Measurements from ENCODE around the gene ZNF785. TPM values are rescaled to one million over a fixed set of nuclear protein-coding genes. Genes with fewer than 3 reads are reported as not detected.

Gene ZNF785
- total RNA-seq, 4 donors from 2014 or later: 9.5 to 19.2 (median 10.4) TPM

- DNase-seq (ENCODE audit: low spot score in 2 of 2): no peak
- H3K4me3 ChIP-seq (ENCODE audit: low read depth, poor library complexity, severe bottlenecking): no peak overlapping the region
- TF ChIP-seq, protein P1, sequence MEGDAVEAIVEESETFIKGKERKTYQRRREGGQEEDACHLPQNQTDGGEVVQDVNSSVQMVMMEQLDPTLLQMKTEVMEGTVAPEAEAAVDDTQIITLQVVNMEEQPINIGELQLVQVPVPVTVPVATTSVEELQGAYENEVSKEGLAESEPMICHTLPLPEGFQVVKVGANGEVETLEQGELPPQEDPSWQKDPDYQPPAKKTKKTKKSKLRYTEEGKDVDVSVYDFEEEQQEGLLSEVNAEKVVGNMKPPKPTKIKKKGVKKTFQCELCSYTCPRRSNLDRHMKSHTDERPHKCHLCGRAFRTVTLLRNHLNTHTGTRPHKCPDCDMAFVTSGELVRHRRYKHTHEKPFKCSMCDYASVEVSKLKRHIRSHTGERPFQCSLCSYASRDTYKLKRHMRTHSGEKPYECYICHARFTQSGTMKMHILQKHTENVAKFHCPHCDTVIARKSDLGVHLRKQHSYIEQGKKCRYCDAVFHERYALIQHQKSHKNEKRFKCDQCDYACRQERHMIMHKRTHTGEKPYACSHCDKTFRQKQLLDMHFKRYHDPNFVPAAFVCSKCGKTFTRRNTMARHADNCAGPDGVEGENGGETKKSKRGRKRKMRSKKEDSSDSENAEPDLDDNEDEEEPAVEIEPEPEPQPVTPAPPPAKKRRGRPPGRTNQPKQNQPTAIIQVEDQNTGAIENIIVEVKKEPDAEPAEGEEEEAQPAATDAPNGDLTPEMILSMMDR (IDR thresholded peaks at IDR 0.05): no peak
- no peak for TF ChIP-seq POLR2A (IDR thresholded peaks at IDR 0.05)
- 95 to 97% methylated on average over 48 of the region's 48 CpGs for WGBS, 2 donors
- intact Hi-C loops (cut with DNase I; ENCODE audit: low total_unique reads): no loop called here
Observed at GRCh38 chr16:30582611-30583340, 2.7 kb downstream of the ZNF785 start.

GRCh38 chr16:30581457-30581856 lies 4.0 kb downstream of the ZNF785 start:
- intact Hi-C loops (cut with DNase I; ENCODE audit: low total_unique reads): no loop called here
- WGBS, 2 donors: 82 to 88% methylated on average over 7 of the region's 7 CpGs
- H3K4me3 ChIP-seq (ENCODE audit: low read depth, poor library complexity, severe bottlenecking): no peak overlapping the region
- TF ChIP-seq, protein P1 (IDR thresholded peaks at IDR 0.05): no peak
- no peak for TF ChIP-seq POLR2A (IDR thresholded peaks at IDR 0.05)
- DNase-seq (ENCODE audit: low spot score in 2 of 2): no peak

- H3K4me3 ChIP-seq (ENCODE audit: low read depth, poor library complexity, severe bottlenecking): no peak overlapping the region
- 94 to 95% methylated on average over 1 of the region's 1 CpG for WGBS, 2 donors
- DNase-seq (ENCODE audit: low spot score in 2 of 2): no peak
- TF ChIP-seq, protein P1 (IDR thresholded peaks at IDR 0.05): no peak
- no peak for TF ChIP-seq POLR2A (IDR thresholded peaks at IDR 0.05)
- intact Hi-C loops (cut with DNase I; ENCODE audit: low total_unique reads): no loop called here
Observed at GRCh38 chr16:30574678-30575077, 10.8 kb downstream of the ZNF785 start.

- intact Hi-C loops (cut with DNase I; ENCODE audit: low total_unique reads): no loop called here
Observed at GRCh38 chr16:30571445-30572322, 13.8 kb downstream of the ZNF785 start, which contains the start of gene ZNF688. TSS of gene ZNF688 (minus strand) at chr16:30571714. CDS start at chr16:30571629, 85 bp downstream.

DNA sequence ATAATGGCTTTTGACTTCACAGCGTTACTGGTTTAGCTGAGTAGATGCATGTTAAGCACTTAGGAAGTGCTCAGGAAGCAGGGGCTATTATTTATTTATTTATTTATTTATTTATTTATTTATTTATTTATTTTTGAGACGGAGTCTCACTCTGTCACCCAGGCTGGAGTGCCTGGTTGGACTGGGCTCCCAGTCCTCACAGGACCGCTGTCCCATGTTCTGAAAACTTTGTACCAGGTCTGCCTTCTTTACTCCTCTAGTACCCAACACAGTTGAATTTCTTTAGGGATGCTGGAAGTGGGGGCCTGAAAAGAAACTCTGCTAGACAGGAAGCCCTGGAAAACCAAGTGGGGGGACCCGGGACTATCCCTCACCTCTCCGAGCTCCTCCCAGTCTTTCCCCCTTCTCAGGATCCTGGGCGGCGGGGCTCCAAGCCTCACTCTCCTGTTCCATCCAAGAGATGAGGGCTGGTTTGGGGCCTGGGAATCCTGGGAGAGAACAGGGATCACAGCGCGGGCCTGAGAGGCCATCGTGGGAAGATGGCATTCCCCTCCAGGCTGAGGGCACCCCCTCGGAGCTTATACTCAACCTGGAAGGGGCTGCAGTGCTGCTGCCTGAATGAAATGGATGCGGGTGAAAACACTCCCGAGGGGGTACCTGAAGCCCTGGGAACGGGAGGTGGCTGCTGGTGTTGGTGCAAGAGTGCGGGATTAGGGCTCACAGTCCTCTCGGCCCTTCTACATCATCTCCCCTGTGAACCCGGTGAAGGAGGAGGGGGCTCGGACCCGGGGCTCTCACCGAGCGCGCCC lies 14.7 kb downstream of the ZNF785 start:
- TF ChIP-seq, protein P1 (IDR thresholded peaks at IDR 0.05): no peak
- TF ChIP-seq POLR2A (IDR thresholded peaks at IDR 0.05): no peak
- 8% methylated on average over 18 to 22 of the region's 22 CpGs for WGBS, 2 donors
- intact Hi-C loops (cut with DNase I; ENCODE audit: low total_unique reads): no loop called here
- peak overlapping the region; percentile 66 for H3K4me3 ChIP-seq (ENCODE audit: low read depth, poor library complexity, severe bottlenecking)
- no peak for DNase-seq (ENCODE audit: low spot score in 2 of 2)

More at GRCh38 chr16:30571445-30572322, 13.8 kb downstream of the ZNF785 start, which contains the start of gene ZNF688:
- WGBS, 2 donors: 0 to 1% methylated on average over 9 to 56 of the region's 67 CpGs
- DNase-seq (ENCODE audit: low spot score in 2 of 2): peak; percentile 97 to 99
- H3K4me3 ChIP-seq (ENCODE audit: low read depth, poor library complexity, severe bottlenecking): peak within 1 kb of the TSS; percentile 66
- TF ChIP-seq POLR2A (IDR thresholded peaks at IDR 0.05): no peak
- TF ChIP-seq, protein P1 (IDR thresholded peaks at IDR 0.05): no peak

Data from lower leg skin (tissue), 4 donors.